Measurements from ENCODE around the gene MTA2.
A peak's percentile ranks its signal among the peaks of the same experiment; 100 is the strongest.

Gene MTA2

DNA sequence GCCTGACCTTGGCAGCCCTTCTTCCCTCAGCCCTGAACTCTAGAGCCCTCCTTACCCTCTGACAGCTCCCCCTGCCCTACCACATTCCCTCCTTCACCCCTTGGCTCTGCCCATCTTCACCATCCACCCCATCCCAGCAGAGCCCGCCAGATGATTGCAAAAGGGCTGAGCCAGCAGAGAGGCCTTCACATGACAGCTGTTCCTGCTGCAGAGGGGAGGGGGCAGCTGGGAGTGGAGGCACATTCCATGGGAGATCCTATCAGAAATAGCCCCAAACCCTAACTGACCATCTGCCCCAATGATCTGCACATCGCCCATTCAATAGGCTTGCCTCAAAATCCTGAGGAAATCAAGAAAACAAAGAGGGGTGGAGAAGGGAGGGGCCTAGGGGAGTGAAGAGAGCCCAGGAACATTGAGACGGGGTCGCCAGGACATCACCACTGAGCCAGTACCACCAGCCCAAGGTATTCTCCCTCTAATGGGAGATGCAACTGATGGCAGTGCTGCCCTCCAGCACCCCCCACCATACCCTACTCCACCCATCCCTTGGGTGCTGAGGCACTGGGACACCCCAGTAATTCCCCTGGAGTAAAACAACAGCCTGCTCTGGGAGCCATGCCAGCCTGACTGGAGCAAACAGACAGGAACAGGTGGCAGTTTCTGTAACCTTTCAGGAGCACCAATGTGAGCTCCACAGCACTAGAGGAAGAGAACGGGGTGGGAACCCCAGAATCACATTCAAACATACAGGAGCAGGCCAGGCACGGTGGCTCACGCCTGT, 47.1 kb downstream of the MTA2 start (continued):
- TF ChIP-seq, protein P1, sequence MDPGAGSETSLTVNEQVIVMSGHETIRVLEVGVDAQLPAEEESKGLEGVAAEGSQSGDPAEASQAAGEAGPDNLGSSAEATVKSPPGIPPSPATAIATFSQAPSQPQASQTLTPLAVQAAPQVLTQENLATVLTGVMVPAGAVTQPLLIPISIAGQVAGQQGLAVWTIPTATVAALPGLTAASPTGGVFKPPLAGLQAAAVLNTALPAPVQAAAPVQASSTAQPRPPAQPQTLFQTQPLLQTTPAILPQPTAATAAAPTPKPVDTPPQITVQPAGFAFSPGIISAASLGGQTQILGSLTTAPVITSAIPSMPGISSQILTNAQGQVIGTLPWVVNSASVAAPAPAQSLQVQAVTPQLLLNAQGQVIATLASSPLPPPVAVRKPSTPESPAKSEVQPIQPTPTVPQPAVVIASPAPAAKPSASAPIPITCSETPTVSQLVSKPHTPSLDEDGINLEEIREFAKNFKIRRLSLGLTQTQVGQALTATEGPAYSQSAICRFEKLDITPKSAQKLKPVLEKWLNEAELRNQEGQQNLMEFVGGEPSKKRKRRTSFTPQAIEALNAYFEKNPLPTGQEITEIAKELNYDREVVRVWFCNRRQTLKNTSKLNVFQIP (CRISPR knock-in tag; IDR thresholded peaks at IDR 0.05; ENCODE audit: borderline replicate concordance, low read depth), result no peak
- TF ChIP-seq TOX (CRISPR knock-in tag; IDR thresholded peaks at IDR 0.05; ENCODE audit: borderline replicate concordance) (no peak), BACH2 (CRISPR knock-in tag; IDR thresholded peaks at IDR 0.05; ENCODE audit: borderline replicate concordance) (no peak)

DNA sequence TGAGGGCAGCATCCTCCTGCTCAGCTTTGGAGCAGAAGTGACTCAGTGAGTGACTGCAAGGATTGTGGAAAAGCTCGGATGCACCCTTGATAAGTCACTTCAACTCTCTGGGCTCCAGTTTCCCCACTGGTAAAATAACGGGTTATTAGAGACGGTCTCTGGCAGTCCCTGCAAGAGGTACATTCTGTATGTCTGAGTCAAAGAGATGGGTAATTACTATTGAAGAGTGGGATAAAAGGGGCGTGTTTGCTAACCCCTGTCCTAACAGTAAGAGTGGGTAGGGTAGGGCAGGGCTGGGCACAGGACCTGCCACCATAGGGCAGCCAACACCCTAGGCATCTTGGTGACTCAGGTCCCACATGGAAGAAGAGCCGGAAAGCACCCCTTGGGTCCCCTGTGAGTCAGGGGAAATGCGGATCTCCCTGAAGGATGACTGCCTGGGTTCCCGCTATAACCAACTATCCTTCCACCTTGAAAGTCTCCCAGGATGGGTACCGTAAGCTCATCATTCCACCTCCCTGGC, 47.8 kb downstream of the MTA2 start:
- no peak for TF ChIP-seq PPARA (CRISPR knock-in tag; IDR thresholded peaks at IDR 0.05; ENCODE audit: borderline replicate concordance)
- no peak for TF ChIP-seq ZNF8 (CRISPR knock-in tag; IDR thresholded peaks at IDR 0.05)
- TF ChIP-seq, protein P2, sequence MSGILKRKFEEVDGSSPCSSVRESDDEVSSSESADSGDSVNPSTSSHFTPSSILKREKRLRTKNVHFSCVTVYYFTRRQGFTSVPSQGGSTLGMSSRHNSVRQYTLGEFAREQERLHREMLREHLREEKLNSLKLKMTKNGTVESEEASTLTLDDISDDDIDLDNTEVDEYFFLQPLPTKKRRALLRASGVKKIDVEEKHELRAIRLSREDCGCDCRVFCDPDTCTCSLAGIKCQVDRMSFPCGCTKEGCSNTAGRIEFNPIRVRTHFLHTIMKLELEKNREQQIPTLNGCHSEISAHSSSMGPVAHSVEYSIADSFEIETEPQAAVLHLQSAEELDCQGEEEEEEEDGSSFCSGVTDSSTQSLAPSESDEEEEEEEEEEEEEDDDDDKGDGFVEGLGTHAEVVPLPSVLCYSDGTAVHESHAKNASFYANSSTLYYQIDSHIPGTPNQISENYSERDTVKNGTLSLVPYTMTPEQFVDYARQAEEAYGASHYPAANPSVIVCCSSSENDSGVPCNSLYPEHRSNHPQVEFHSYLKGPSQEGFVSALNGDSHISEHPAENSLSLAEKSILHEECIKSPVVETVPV (CRISPR knock-in tag; IDR thresholded peaks at IDR 0.05), result no peak
- no peak for TF ChIP-seq ESRRG (CRISPR knock-in tag; IDR thresholded peaks at IDR 0.05)
- no peak for TF ChIP-seq OSR1 (CRISPR knock-in tag; IDR thresholded peaks at IDR 0.05)
- TF ChIP-seq ZNF565 (CRISPR knock-in tag; conservative IDR thresholded peaks at IDR 0.05; ENCODE audit: low read depth), result no peak
- no peak for TF ChIP-seq ZNF70 (CRISPR knock-in tag; IDR thresholded peaks at IDR 0.05)
- no peak for TF ChIP-seq BACH2 (CRISPR knock-in tag; IDR thresholded peaks at IDR 0.05; ENCODE audit: borderline replicate concordance)
- no peak for TF ChIP-seq TOX (CRISPR knock-in tag; IDR thresholded peaks at IDR 0.05; ENCODE audit: borderline replicate concordance)
- TF ChIP-seq TCF4 (CRISPR knock-in tag; IDR thresholded peaks at IDR 0.05; ENCODE audit: borderline replicate concordance), result no peak
- no peak for TF ChIP-seq GLIS3 (CRISPR knock-in tag; IDR thresholded peaks at IDR 0.05)
- TF ChIP-seq ZC3H10 (CRISPR knock-in tag; IDR thresholded peaks at IDR 0.05), result no peak
- TF ChIP-seq, protein P1 (CRISPR knock-in tag; IDR thresholded peaks at IDR 0.05; ENCODE audit: borderline replicate concordance, low read depth), result no peak
- TF ChIP-seq RARB (CRISPR knock-in tag; IDR thresholded peaks at IDR 0.05), result no peak
- no peak for TF ChIP-seq ARNTL (CRISPR knock-in tag; IDR thresholded peaks at IDR 0.05; ENCODE audit: borderline replicate concordance, low read depth)
- peak; percentile 1; the same call in 2 of the 3 replicates for ATAC-seq

DNA sequence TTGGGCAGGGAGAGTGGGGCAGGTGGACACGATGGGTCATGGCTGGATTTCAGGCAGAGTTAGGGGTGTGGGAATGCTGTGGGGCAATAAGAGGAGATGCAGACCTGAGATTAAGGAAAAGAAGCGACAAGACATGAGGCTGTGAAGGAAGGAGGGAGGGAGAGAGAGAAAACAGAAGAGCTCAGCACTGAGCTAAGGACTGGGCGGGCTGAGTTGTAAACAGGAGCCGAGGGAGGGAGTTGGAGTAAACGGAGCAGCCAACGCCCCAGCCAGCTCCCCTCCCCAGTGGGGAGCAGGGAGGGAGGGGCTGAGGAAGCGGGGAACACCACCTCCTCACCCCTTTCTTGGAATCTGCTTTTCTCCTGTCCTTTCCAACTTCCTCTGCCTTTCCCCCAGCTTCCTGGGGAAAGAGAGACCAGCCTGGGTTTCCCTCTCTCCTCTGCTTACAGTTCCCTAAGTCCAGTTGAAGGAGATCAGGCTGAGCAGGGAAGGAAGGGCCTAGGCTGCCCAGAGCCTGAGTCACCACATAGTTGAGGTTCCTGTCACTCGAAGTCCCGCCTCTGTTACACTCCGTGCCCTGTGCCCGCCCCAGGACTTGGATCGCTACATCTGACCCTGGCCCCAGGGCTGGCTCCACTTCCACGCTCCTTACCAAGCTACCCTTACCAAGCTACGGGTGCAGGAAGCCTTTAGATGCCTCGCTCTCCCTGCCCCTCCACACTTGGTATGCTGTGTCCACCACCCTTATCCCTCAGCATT, 48.4 kb downstream of the MTA2 start:
- ATAC-seq, result peak; percentile 85
- TF ChIP-seq, protein P3, sequence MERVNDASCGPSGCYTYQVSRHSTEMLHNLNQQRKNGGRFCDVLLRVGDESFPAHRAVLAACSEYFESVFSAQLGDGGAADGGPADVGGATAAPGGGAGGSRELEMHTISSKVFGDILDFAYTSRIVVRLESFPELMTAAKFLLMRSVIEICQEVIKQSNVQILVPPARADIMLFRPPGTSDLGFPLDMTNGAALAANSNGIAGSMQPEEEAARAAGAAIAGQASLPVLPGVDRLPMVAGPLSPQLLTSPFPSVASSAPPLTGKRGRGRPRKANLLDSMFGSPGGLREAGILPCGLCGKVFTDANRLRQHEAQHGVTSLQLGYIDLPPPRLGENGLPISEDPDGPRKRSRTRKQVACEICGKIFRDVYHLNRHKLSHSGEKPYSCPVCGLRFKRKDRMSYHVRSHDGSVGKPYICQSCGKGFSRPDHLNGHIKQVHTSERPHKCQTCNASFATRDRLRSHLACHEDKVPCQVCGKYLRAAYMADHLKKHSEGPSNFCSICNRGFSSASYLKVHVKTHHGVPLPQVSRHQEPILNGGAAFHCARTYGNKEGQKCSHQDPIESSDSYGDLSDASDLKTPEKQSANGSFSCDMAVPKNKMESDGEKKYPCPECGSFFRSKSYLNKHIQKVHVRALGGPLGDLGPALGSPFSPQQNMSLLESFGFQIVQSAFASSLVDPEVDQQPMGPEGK (CRISPR knock-in tag; IDR thresholded peaks at IDR 0.05; ENCODE audit: borderline replicate concordance), result no peak
- TF ChIP-seq SNAI2 (CRISPR knock-in tag; IDR thresholded peaks at IDR 0.05) (no peak), TCF4 (CRISPR knock-in tag; IDR thresholded peaks at IDR 0.05; ENCODE audit: borderline replicate concordance) (no peak), ARNTL (CRISPR knock-in tag; IDR thresholded peaks at IDR 0.05; ENCODE audit: borderline replicate concordance, low read depth) (no peak), CSDC2 (CRISPR knock-in tag; IDR thresholded peaks at IDR 0.05) (no peak), ZNF565 (CRISPR knock-in tag; conservative IDR thresholded peaks at IDR 0.05; ENCODE audit: low read depth) (no peak)
- TF ChIP-seq, protein P4, sequence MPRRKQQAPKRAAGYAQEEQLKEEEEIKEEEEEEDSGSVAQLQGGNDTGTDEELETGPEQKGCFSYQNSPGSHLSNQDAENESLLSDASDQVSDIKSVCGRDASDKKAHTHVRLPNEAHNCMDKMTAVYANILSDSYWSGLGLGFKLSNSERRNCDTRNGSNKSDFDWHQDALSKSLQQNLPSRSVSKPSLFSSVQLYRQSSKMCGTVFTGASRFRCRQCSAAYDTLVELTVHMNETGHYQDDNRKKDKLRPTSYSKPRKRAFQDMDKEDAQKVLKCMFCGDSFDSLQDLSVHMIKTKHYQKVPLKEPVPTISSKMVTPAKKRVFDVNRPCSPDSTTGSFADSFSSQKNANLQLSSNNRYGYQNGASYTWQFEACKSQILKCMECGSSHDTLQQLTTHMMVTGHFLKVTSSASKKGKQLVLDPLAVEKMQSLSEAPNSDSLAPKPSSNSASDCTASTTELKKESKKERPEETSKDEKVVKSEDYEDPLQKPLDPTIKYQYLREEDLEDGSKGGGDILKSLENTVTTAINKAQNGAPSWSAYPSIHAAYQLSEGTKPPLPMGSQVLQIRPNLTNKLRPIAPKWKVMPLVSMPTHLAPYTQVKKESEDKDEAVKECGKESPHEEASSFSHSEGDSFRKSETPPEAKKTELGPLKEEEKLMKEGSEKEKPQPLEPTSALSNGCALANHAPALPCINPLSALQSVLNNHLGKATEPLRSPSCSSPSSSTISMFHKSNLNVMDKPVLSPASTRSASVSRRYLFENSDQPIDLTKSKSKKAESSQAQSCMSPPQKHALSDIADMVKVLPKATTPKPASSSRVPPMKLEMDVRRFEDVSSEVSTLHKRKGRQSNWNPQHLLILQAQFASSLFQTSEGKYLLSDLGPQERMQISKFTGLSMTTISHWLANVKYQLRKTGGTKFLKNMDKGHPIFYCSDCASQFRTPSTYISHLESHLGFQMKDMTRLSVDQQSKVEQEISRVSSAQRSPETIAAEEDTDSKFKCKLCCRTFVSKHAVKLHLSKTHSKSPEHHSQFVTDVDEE (CRISPR knock-in tag; IDR thresholded peaks at IDR 0.05), result no peak

All from SK-N-SH treated with all-trans-retinoic acid at 6 μM for 48 hours (cell line).